HuH-7 (cell line): ENCODE data around the gene ARMC9.

Experiments used
- DNase-seq: peaks from one replicate; pipeline ENCODE4 v3.0.0; 2011; ENCODE audit warnings: low spot score

ARMC9 gene

GRCh38 chr2:231422056-231422455 is 223.6 kb downstream of the ARMC9 start:
- no peak for DNase-seq

- no peak for DNase-seq
Measured at GRCh38 chr2:231423176-231423575, 224.7 kb downstream of the ARMC9 start.
